Activated T-helper 1 cell treated with Interleukin-2 at 50 U/mL for 16 hours (primary cell): ENCODE measurements around the gene C2CD5.
"Not testable (repeated sequence)": the region's sequence is repeated elsewhere in the genome, so short reads cannot be mapped to it uniquely, and the experiment has no call there.

Experiments
- DNase-seq: peaks from one replicate; pipeline ENCODE4 v3.0.0-alpha.2; 2020; ENCODE audit warnings: low read depth

C2CD5 gene

DNA sequence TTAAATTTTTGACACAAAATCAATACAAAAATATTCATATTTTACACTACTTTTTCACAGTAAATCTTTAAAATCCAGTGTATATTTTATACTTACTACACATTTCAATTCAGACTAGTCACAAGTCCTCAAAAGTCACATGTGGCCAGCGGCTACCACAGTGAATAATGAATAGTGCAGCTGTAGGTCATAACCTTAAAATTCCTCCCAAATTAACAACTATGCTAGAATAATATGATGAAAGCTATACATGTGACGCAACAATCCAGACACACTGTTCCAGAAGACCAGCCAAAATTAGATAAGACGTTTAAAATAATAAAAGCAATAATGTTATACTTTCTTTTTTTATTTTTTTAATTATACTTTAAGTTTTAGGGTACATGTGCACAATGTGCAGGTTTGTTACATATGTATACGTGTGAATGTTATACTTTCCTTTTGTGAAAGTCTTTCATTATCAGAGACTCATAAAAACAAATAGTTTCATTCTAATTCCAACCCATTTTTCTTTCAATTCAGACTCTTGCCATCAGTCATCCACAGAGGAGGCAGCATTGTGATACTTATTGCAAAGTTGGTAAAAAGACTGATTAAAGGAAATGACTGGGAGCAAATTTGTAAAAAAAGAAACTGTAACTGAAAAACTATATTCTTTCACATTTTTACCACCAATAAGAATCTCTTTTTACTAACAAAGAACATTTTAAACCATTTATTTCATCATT is 67.0 kb downstream of the C2CD5 start:
- no peak for DNase-seq

DNA sequence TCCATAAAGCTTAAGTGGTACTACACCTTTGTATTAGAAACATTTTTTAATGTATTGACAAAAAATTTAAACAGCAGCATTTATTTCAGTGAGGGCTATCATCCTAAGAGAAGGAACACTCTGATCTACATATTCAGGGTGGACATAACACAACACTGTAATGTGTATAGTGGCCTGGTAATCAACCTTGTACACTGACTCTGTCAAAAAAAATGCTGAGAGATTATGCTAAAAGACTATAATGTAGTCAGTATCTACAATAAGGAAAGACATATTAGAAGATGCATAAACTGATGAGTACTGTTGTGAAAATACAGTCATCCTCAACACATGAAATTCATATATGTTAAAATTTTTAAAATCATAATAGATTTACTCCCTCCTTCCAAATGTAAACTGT is 68.2 kb downstream of the C2CD5 start:
- no peak for DNase-seq

DNA sequence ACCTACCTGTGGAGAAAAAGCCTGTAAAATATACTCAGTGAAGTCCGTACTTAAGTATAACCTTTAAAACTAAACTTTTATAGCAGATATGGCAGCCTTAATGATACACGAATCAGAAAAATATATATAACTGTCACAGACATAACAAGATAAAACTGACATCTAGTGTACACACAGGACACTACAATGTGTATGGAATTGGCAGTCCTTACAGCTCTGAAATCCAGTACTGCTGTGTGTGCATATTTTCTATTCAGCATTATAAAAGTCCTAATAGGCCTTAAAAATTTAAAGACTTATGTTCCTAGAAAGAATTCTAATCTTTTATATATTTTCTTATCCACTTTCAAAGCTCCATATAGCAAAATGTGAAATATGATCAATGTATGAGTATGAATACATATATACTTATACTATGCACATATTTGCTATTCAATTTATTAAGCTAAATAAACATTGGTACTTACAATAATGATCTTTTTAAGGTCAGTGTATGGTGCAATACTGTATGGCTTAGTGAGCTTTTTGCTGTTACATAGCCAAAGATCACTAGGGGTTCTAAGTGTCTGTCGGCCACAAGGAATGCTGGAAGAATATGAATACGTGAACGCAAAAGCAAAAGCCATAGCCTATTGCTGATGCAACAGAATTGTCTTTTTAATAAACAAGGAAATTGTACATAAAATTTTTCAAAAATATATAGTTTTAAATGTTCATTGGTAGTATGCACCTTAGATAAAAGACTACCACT is 69.2 kb downstream of the C2CD5 start:
- no peak for DNase-seq

DNA sequence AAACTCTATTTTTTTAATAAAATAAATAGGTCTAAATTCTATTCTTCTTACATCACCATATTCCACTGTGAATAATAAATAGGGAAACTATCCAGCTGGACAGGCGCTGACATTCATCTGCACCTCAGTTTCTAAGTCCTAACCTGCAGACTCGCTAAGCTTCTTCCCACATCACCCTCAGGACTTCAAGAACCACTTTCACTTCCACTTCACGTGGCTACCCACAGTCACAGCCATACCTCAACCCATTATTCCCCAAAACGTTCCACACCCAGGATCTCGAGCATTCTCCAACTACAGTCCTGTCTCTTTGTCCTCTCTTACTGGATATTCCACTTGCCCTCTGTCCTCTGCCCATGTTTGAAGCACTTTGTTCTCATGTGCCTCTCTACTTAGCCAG is 71.1 kb downstream of the C2CD5 start:
- no peak for DNase-seq

DNA sequence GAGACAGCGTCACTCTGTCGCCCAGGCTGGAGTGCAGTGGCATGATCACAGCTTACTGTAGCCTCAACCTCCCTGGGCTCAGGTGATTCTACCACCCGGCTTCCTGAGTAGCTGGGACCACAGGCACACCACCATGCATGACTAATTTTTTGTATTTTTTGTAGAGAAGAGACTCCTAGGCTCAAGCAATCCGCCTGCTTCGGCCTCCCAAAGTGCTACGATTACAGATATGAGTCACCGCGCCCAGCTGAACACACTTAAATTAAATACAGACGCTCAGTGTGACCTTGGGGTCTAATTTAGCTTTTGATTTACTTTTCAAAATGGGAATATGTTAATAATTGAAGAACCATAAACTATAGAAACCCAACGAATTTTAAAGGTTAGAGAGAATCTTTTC is 77.2 kb downstream of the C2CD5 start:
- DNase-seq = no peak

DNA sequence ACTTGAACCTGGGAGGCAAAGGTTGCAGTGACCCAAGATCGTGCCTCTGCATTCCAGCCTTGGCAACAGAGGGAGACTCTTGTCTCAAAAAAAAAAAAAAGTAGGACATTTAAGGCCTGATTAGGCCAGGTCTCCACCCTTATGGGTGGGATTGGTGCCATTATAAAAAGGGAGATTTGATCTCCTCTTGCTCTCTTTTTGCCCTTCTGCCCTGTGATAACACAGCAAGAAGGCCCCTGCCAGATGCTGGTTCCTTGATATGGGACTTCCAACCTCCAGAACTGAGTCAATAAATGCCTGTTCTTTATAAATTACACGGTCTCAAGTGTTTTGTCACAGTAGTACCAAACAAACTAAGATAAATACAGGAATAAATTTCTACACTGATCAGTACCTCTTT is 81.0 kb downstream of the C2CD5 start:
- DNase-seq = no peak

DNA sequence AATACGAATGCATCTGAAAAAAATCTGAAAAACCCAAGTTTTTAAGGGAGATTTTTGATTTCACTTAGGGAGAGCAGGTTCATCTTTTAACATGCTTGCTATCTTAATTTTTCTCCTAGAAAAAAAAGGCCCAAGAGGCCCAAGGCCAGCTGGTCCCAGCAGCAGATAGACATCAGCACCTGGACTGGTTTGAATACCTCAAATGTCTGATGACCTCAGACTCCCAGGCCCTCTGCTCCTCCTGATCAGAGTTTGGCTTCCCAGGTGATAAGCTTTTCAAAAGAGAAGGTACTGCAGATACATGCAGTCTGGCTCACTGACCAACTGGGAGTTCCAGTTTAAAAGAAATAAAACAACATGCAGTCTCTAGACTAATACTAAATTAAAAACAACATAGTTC is 82.6 kb downstream of the C2CD5 start:
- no peak for DNase-seq

DNA sequence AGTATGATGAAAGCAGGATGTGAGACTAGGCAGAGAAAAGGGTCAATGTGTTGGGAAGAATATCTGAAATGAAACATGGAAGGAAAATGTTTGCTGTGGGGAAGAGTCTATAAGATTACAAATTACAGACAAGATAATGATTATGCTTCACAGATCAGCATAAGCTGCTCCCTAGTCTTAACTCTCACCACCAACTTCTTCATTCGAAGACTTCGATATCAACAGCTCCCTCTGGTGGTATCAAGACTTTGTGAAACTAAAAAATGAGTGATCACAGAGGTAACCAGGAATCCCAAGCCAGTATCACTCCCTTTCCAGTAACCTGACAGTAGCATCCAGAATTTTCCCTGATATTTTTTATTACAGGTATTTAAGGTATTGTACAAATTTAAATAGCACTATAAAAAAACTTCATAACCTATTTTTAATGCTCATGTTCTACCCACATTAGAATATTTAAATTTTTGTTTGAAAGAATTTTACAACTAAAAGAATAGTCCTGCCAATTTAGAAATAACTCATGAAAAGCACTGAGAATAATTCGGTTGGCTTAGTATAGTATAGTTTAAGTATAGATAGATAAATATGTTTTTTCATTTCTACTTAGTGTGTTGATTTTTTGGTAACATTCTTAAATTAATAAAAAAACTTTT is 84.4 kb downstream of the C2CD5 start:
- no peak for DNase-seq

DNA sequence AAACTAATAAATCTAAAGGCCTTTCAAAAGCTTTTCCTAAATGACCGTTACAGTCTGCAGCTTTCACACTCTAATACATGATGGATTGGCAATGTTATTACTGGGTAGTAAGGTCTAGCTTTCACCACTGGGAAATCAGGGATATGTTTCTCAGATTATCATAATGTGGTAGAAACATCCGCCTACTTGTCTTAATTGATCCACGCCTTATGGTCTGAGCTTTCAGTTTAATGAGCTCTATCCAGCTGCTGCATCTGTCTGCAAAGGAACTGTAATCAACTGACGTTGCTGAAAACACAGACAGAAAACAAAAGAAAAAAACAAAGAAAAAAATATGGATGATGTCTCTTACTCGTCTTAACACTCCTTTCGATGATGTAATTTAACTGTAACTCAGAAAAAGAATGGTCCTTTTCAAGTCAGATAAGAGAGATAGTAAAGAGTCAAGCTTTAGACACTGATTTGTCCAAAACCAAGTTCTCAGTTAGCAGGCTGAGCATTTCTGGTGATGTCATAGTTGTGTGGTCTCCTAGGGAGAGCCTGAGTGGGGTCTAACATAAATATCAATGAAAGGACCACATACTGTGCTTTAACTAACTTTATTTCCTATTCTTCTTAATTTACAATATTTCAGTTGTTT is 85.9 kb downstream of the C2CD5 start:
- DNase-seq = no peak

DNA sequence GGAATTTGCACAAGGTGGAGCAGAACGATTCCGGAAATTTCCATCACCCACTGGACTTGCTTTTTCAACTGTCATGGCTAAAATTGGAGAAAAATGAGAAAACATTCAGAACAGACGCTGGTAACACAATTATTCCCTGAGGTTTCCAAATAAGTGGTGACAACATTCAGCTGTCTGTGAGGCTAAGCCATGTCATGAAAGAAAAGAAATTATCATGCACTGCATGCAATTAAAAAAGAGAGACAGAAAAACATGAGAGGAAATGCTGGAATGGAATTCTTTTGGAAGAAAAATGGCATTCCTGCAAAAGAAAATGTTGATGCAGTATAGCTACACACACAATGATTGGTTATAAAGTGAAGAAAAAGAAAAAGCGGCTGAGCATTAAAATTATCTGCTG is 87.3 kb downstream of the C2CD5 start:
- no peak for DNase-seq

DNA sequence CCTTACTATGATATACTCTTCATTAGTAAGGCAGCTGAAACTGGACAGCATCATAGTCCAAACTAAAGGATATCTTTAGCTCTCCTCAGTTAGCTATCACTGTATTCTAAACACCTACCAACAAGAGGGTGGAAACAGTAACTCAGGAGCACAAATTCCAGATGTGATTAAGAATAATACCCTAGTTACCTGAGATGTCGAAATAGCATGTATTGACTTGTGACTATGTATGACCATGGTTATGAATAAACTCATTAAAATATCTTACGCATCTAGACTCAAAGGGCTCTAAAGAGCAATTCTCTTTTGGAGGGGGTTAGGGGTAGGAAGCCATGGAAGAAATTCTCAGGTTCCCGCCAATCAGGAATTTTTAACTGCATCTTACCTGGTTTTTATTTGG is 90.8 kb downstream of the C2CD5 start:
- no peak for DNase-seq

DNA sequence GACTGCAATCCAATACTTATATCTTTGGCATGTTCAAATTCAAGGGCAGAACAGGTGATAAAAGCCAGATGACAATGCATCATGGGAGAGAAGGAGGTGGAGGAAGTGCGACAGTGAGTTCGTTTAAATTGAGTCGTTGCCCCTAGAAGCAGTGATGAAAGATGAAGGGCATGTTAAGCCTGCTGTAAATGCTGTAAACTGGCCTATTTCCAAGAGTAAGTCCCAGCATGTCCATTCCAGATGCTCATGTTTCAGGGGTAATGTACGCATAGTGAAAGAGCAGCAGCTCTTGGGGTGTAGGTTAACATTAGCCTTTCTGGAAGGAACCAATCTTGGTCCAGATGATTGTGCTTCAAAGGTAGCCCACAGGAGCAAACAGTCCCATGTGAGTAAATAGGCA is 97.1 kb downstream of the C2CD5 start:
- no peak for DNase-seq

DNA sequence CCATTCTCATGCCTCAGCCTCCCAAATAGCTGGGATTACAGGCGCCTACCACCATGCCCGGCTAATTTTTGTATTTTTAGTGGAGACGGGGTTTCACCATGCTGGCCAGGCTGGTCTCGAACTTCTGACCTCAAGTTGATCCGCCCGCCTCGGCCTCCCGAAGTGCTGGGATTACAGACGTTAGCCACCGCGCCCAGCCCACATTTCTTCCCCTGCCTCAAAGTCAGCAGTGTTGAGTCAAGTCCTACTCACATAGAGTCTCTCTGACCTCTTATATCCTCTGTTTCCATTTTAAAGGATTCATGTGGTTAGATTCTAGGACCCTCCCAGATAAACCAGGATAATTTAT is 100.1 kb downstream of the C2CD5 start:
- DNase-seq = not testable (repeated sequence)

DNA sequence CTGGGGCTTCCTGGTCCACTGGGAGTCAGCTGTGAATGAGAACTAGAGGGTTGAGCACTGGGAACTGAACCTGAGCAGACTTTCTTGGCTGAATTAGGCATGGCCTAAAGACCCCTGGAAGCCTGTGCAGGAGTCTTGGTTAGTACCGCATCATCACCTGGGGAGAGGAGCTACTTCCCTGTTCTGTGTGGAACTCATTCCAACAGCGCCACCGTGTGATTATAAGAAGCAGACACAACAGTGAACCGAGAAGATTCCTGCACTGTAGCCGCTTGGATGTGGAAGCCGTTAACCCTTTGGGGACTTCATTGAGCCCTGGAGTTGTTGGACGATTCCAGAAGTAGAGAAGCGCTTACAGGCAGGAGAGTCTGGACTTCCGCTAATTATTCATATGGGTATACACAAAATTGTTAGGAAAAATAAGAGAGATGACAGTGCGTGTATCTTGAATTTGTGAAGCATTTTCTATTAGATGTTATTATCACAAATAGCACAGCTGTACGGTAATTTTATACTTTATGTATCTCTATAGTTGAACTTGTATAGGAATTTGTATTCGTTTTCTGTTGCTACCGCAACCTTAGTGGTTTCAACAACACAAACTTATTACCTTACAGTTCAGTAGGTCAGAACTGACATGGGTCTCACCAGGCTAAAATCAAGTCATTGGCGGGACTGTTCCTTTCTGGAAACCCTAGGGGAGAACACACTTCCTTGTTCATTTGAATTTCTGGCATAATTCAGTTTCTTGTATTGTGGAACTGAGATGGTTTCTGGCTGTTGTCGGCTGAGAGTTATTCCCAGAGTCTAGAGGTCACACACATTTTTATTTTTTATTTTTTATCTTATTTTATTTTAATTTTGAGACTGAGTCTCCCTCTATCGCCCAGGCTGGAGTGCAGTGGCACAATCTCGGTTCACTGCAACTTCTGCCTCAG is 100.7 kb downstream of the C2CD5 start:
- DNase-seq = peak; percentile 32

DNA sequence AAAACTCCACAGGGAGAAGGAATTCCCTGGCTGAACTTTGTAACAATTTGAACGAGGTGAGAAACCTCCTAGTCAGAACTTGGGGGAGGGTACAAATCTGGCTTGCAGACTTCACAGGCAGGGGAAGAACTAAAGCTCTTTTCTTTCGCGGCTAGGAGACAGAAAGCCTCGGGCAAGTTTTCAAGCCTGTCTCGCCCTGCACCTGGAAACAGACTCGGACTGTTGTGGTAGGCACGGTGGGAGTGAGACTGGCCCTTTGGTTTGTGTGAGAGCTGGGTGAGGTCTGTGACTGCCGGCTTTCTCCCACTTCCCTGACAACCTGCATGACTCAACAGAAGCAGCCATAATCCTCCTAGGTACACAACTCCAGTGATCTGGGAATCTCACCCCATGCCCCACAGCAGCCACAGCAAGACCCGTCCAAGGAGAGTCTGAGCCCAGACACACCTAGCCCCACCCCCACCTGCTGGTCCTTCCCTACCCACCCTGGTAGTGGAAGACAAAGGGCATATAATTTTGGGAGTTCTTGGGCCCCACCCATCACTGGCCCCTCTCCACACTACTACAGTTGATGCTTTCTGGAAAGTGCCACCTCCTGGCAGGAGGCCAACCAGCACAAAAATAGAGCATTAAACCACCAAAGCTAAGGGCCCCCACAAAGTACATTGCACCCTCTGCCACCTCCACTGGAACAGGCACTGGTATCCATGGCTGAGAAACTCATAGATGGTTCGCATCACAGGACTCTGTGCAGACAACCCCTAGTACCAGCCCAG is 107.1 kb downstream of the C2CD5 start:
- DNase-seq = no peak

DNA sequence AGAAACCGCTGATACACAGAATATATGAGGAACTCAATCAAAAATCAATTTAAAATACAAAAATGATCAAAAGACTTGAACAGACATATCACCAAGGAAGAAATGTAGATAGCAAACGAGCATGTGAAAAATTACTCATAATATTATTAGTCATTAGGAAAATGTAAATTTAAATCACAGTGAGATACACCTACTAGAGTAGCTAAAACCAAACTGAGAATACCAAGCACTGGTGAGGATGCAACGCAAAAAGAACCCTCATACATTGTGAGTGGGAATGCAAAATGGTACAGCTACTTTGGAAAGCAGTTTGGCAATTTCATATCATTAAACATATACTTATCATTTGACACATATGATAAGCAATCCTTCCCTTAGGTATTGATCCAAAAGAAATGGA is 108.8 kb downstream of the C2CD5 start:
- DNase-seq = no peak

DNA sequence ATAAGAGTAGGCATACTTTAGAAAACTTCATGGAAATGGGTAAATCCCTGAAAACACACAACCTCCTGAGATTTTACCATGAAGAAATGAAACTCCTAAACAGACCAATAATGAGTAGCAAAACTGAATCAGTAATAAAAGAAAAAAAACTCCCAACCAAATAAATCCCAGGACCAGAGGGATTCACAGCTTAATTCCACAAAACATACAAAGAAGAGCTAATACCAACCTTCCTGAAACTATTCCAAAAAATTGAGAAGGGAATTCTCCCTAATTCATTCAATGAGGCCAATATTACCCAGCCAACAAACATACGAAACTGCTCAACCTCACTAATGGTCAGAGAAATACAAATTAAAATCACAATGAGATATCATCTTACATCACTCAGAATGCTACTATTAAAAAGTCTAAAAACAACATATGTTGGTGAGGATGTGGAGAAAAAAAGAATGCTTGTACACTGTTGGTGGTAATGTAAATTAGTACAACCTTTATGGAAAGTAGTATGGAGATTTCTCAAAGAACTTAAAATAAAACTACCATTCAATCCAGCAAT is 112.6 kb downstream of the C2CD5 start:
- DNase-seq = no peak

DNA sequence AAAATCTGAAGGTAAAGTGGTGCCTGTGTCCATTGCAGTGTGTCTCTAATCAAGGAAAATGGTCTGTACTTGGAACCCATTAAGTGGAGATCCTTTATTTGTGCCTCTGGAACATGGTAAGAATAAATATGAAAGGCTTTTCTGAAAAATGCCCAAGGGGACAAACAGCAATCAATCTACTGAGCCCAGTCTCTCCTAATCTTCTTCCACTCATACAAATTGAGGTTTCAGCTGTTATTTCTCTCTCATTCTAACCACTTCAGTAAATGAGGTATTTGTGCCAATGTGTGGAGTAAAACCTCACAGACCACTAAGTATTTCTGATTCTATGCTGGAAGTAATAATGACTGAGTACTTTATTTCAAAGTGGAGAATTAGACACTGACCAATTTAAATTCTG is 127.5 kb downstream of the C2CD5 start:
- DNase-seq = no peak

DNA sequence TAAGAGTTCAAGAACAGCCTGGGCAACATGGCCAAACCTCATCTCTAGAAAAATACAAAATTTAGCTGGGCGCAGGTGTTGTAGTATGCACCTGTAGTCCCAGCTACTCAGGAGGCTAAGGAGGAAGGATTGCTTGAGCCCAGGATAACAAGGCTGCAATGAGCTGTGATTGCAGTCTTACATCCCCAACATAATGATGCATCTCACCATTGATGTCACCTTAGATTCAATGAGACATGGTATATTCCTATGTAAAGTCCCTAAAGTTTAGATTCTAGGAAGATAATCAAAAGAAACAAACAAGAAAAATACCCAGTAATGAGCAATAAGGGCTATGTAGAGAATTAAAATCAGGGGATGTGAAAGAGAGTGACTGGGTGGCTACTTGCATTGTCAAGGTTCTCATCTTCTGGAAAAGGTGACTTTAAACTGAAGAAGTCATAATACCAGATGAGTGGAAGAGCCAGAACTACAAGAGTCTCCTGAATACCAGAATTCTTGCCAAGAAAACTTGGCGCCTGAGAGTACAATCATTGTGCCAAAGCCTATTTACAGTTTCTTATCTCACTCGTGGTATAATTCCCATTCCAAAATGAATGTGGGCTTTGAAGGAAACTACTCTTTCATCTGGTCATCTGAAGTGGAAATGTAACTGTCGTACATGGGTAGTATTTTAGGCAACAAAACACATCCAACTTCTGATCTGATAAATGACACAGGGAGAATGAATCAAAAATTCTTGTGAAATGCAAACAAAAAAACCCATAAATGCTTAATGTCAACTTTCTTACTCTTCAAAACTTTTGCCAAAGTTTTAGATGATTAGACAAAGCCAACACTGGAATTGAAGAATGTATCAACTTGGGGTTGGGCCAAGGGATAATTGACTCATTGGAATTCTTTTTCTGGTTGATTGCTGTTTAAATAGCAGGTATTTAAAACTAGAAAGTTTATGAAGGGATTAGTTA is 128.7 kb downstream of the C2CD5 start:
- DNase-seq = no peak

DNA sequence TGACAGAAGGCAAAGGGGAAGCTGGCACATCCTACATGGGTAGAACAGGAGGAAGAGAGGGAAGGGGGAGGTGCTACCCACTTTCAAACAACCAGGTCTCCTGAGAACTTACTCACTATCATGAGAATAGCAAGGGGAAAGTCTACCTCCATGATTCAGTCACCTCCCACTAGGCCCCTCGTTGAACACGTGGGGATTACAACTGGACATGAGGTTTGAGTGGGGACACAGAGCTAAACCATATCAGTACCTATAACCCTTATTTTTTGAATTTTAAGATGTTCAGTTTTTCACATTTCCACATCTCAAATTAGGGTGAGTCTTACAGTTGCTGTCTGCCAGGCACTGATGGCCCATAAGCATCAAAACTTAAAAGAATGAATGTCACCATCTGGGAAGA is 129.6 kb downstream of the C2CD5 start:
- DNase-seq = no peak
